PC-3 (cell line): ENCODE results near the gene ZNF343. TPM values are rescaled to one million over a fixed set of nuclear protein-coding genes. Genes with fewer than 3 reads are reported as not detected.

Experiments used
- ATAC-seq: fragments of 200-7000 bp; cut with Tn5 transposase; 2 replicates; pipeline ENCODE4 v1.9.1; 2020; ENCODE audit warnings: mild to moderate bottlenecking, moderate library complexity
- BruUV-seq: library from RNA; stranded (reverse); fragments of 400-500 nt; replicated peaks from 2 replicates; lab custom pipeline; 2021; lab: Mats Ljungman, UMichigan
- CTCF ChIA-PET: fragments of 300-600 bp; sonication (Branson Sonifier 250); formaldehyde crosslinking; loops from one replicate; lab custom pipeline; 2022; ENCODE audit warnings: antibody characterized with exemption; lab: Charles Lee
- POLR2A ChIA-PET: fragments of 300-600 bp; sonication (Branson Sonifier 250); formaldehyde crosslinking; loops from one replicate; lab custom pipeline; 2022; ENCODE audit warnings: antibody characterized with exemption; ENCODE audit not compliant: unreplicated experiment; lab: Charles Lee
- DNase-seq: peaks from one replicate; pipeline ENCODE4 v3.0.0-alpha.2; 2015
- H2AFZ ChIP-seq: fragments of 300-600 bp; sonication (generic); 2 replicates; pipeline ENCODE4 v1.6.0; 2016; ENCODE audit warnings: antibody characterized with exemption, low read length
- H3F3A ChIP-seq: fragments of 300-600 bp; sonication (generic); one replicate; pipeline ENCODE4 v1.6.0; 2017; ENCODE audit warnings: antibody characterized with exemption, low read length, control low read depth, mild to moderate bottlenecking; ENCODE audit not compliant: unreplicated experiment
- H3K27ac ChIP-seq: fragments of 300-600 bp; sonication (generic); 2 replicates; pipeline ENCODE4 v1.5.1; 2016; ENCODE audit warnings: mild to moderate bottlenecking, low read length
- H3K27me3 ChIP-seq: fragments of 300-600 bp; sonication (generic); 2 replicates; pipeline ENCODE4 v1.6.1; 2016; ENCODE audit warnings: low read length, mixed read lengths
- H3K36me3 ChIP-seq: fragments of 300-600 bp; sonication (generic); 2 replicates; pipeline ENCODE4 v1.6.1; 2016; ENCODE audit warnings: low read depth, mixed run types, low read length, mixed read lengths
- H3K4me1 ChIP-seq: fragments of 300-600 bp; sonication (generic); 2 replicates; pipeline ENCODE4 v1.5.1; 2016; ENCODE audit warnings: low read length; ENCODE audit not compliant: insufficient read depth
- H3K4me2 ChIP-seq: fragments of 300-600 bp; sonication (generic); 2 replicates; pipeline ENCODE4 v1.6.0; 2016; ENCODE audit warnings: low read length
- H3K4me3 ChIP-seq: fragments of 300-600 bp; sonication (generic); 2 replicates; pipeline ENCODE4 v1.5.1; 2016; ENCODE audit warnings: mild to moderate bottlenecking, low read length, mixed read lengths
- H3K79me2 ChIP-seq: fragments of 300-600 bp; sonication (generic); 2 replicates; pipeline ENCODE4 v1.6.1; 2017; ENCODE audit warnings: low read length, mixed read lengths
- H3K9ac ChIP-seq: fragments of 300-600 bp; sonication (generic); 2 replicates; pipeline ENCODE4 v1.6.0; 2016; ENCODE audit warnings: mild to moderate bottlenecking, low read length
- H3K9me2 ChIP-seq: fragments of 300-600 bp; sonication (generic); replicated peaks from 2 replicates; pipeline ENCODE4 v1.6.1; 2016; ENCODE audit warnings: mixed run types, low read length, mixed read lengths
- H3K9me3 ChIP-seq: fragments of 300-600 bp; sonication (generic); 2 replicates; pipeline ENCODE4 v1.6.1; 2016; ENCODE audit warnings: low read length, mixed read lengths
- H4K20me1 ChIP-seq: fragments of 300-600 bp; sonication (generic); 2 replicates; pipeline ENCODE4 v1.6.1; 2016; ENCODE audit warnings: low read length, mixed read lengths
- CTCF ChIP-seq: fragments of 300-600 bp; sonication (generic); conservative IDR thresholded peaks from 2 replicates; pipeline ENCODE4 v1.5.1; 2017; ENCODE audit warnings: antibody characterized with exemption, low read depth, mild to moderate bottlenecking, low read length
- EZH2 ChIP-seq: fragments of 300-600 bp; sonication (generic); IDR thresholded peaks from one replicate; pipeline ENCODE4 v1.6.1; 2017; ENCODE audit warnings: antibody characterized with exemption, mild to moderate bottlenecking, low read length; ENCODE audit not compliant: unreplicated experiment
- EZH2phosphoT487 ChIP-seq: fragments of 300-600 bp; sonication (generic); IDR thresholded peaks from 2 replicates; pipeline ENCODE4 v1.6.1; 2018; ENCODE audit warnings: mild to moderate bottlenecking, antibody characterized with exemption, low read length, borderline replicate concordance
- intact Hi-C: fragments of 100-400 bp; cut with micrococcal nuclease; formaldehyde crosslinking; loops from 2 replicates; pipeline ENCODE4 v1.9.0; 2023
- total RNA-seq: library from RNA; depleted of rRNA; stranded (reverse); fragments of >200 nt; gene quantifications from 2 replicates; pipeline ENCODE4 v1.2.3, GENCODE V29; 2014

The ZNF343 gene
- total RNA-seq, 1 experiment from 2014 or later, result 7.7 TPM

- ChIA-PET CTCF (interaction anchor here (0.6 kb wide), 2 partner anchors 19 to 358 kb away, joined by 3 read pairs; no protein-coding TSS in a partner anchor), POLR2A (no interaction called here)
- no peaks in the 10 kb centered on the region for H3K9me2 ChIP-seq
- H3K27me3 ChIP-seq, result no peaks in the 10 kb centered on the region
- intact Hi-C loops, result loop anchor here (1.0 to 10.0 kb wide), 3 partner anchors 31 to 347 kb away; partner anchors contain the start of gene STK35
- H4K20me1 ChIP-seq, result no peaks in the 10 kb centered on the region
- H3K9ac ChIP-seq, result no peak overlapping the region
- no peaks in the 10 kb centered on the region for H3K36me3 ChIP-seq
- H3K27ac ChIP-seq, result no peak overlapping the region
- peak; percentile 83 for DNase-seq
- H3K4me1 ChIP-seq, result no peaks in the 10 kb centered on the region
- no peak overlapping the region for H3K4me3 ChIP-seq
- BruUV-seq, result no TSS peak
- H3K79me2 ChIP-seq, result no peaks in the 10 kb centered on the region
- TF ChIP-seq CTCF, result peak; percentile 91
- no peak for TF ChIP-seq EZH2
- H3K9me3 ChIP-seq, result no peaks in the 10 kb centered on the region
- H3K4me2 ChIP-seq, result no peak overlapping the region
- ATAC-seq, result peak; percentile 76
- H3F3A ChIP-seq, result no peaks in the 10 kb centered on the region
- H2AFZ ChIP-seq, result no peak overlapping the region
Measured at GRCh38 chr20:2451939-2452732, 56.6 kb downstream of the ZNF343 start.

DNA sequence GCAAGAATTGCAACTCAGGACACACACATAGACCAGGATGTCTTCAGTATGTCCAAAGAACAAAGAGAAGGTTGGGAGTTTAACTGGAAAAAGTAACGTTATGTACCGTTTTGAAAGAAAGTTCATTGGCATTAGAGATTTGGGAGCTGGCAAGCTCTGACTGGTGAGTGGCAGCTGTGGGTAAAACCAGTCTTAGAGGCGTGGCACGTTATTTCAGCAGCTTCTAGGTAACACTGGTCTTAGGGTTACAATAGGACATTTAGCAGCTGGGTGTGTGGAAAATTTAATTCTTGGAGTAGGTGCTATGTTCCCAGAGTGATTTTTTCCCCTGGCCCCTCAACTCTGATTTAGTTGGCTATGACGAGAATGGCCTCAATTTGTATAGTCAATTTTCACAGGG lies 57.3 kb downstream of the ZNF343 start:
- Histone ChIP-seq H3K4me1 (no peaks in the 10 kb centered on the region), H3K4me2 (no peak overlapping the region), H3K4me3 (no peak overlapping the region), H3K79me2 (no peaks in the 10 kb centered on the region), H3F3A (no peaks in the 10 kb centered on the region), H3K27me3 (no peaks in the 10 kb centered on the region), H3K9ac (no peak overlapping the region), H3K9me2 (no peaks in the 10 kb centered on the region), H3K9me3 (no peaks in the 10 kb centered on the region), H3K27ac (no peak overlapping the region), H2AFZ (no peak overlapping the region), H4K20me1 (no peaks in the 10 kb centered on the region), H3K36me3 (no peaks in the 10 kb centered on the region)
- DNase-seq (no peak), ATAC-seq (no peak)
- BruUV-seq, result no TSS peak
- CTCF ChIA-PET, result interaction anchor here (0.6 kb wide), 2 partner anchors 19 to 185 kb away, joined by 3 read pairs; no protein-coding TSS in a partner anchor
- POLR2A ChIA-PET, result no interaction called here
- TF ChIP-seq EZH2 (no peak), CTCF (no peak), EZH2phosphoT487 (no peak)
- intact Hi-C loops, result loop anchor here (10.0 kb wide), 1 partner anchor 347 kb away; the partner anchor contains the start of gene STK35

- Histone ChIP-seq H3K27ac (no peak overlapping the region), H3K27me3 (peaks cover 2% of the 10 kb centered on the region; the same call in 1 of the 2 replicates), H3K36me3 (no peaks in the 10 kb centered on the region), H3K79me2 (no peaks in the 10 kb centered on the region), H3K4me2 (no peak overlapping the region), H3K9ac (no peak overlapping the region), H3K9me2 (no peaks in the 10 kb centered on the region), H4K20me1 (no peaks in the 10 kb centered on the region), H3K4me1 (no peaks in the 10 kb centered on the region), H2AFZ (no peak overlapping the region), H3F3A (no peaks in the 10 kb centered on the region), H3K9me3 (no peaks in the 10 kb centered on the region), H3K4me3 (no peak overlapping the region)
- intact Hi-C loops, result no loop called here
- DNase-seq (no peak), ATAC-seq (no peak)
- POLR2A ChIA-PET, result no interaction called here
- CTCF ChIA-PET, result no interaction called here
- no TSS peak for BruUV-seq
- TF ChIP-seq EZH2phosphoT487 (no peak), EZH2 (no peak)
Measured at GRCh38 chr20:2449386-2449785, 59.3 kb downstream of the ZNF343 start.
